Stimulated activated CD8-positive, alpha-beta memory T cell treated with anti-CD3 and anti-CD28 coated beads, Interleukin-4, amount 100 ng/mL, for 48 hours (primary cell): ENCODE results near the gene TTBK2.
"Not testable (repeated sequence)": the region's sequence is repeated elsewhere in the genome, so short reads cannot be mapped to it uniquely, and the experiment has no call there.

Source experiments
- DNase-seq: peaks from one replicate; pipeline ENCODE4 v3.0.0-alpha.2; 2020

Gene TTBK2

GRCh38 chr15:42903388-42904324, 16.9 kb downstream of the TTBK2 start:
- no peak for DNase-seq

- not testable (repeated sequence) for DNase-seq
Observed at GRCh38 chr15:42893911-42894310, 26.7 kb downstream of the TTBK2 start.

- no peak for DNase-seq
Observed at GRCh38 chr15:42891569-42891968, 29.0 kb downstream of the TTBK2 start.

- DNase-seq = no peak
Observed at GRCh38 chr15:42890161-42890913, 30.2 kb downstream of the TTBK2 start.

GRCh38 chr15:42887384-42887783, 33.2 kb downstream of the TTBK2 start:
- not testable (repeated sequence) for DNase-seq

- DNase-seq = no peak
Observed at GRCh38 chr15:42880121-42880520, 40.5 kb downstream of the TTBK2 start.

- no peak for DNase-seq
Observed at GRCh38 chr15:42879443-42879842, 41.1 kb downstream of the TTBK2 start.

GRCh38 chr15:42876224-42876623, 44.4 kb downstream of the TTBK2 start:
- no peak for DNase-seq

- DNase-seq = no peak
Observed at GRCh38 chr15:42868683-42869082, 51.9 kb downstream of the TTBK2 start.

- DNase-seq = no peak
Observed at GRCh38 chr15:42863572-42864239, 56.9 kb downstream of the TTBK2 start.

- no peak for DNase-seq
Observed at GRCh38 chr15:42858999-42859789, 61.4 kb downstream of the TTBK2 start.

- no peak for DNase-seq
Observed at GRCh38 chr15:42858540-42858939, 62.0 kb downstream of the TTBK2 start.

GRCh38 chr15:42854576-42854975, 66.0 kb downstream of the TTBK2 start:
- DNase-seq = no peak

GRCh38 chr15:42849836-42850235, 70.7 kb downstream of the TTBK2 start:
- no peak for DNase-seq

- DNase-seq = no peak
Observed at GRCh38 chr15:42848846-42849245, 71.7 kb downstream of the TTBK2 start.

GRCh38 chr15:42846647-42847046, 73.9 kb downstream of the TTBK2 start:
- DNase-seq = no peak

GRCh38 chr15:42845581-42845980, 75.0 kb downstream of the TTBK2 start:
- no peak for DNase-seq

- DNase-seq = no peak
Observed at GRCh38 chr15:42843699-42844098, 76.9 kb downstream of the TTBK2 start.

GRCh38 chr15:42836251-42836650, 84.3 kb downstream of the TTBK2 start:
- no peak for DNase-seq

GRCh38 chr15:42832576-42832975, 88.0 kb downstream of the TTBK2 start:
- no peak for DNase-seq

- no peak for DNase-seq
Observed at GRCh38 chr15:42826251-42826890, 94.2 kb downstream of the TTBK2 start.

GRCh38 chr15:42825599-42825998, 95.0 kb downstream of the TTBK2 start:
- no peak for DNase-seq
